Stimulated activated naive CD8-positive, alpha-beta T cell treated with anti-CD3 and anti-CD28 coated beads, Interleukin-15, Interleukin-2, amounts not matched to agents 100 ng/mL and 50 ng/mL, for 24 hours (primary cell): Measurements from ENCODE around the gene RESP18.

ENCODE experiments used
- H3K27ac Mint-ChIP-seq: one replicate; pipeline ENCODE4 v1.8.0; 2021; ENCODE audit warnings: mild to moderate bottlenecking, mixed read lengths
- H3K27me3 Mint-ChIP-seq: one replicate; pipeline ENCODE4 v1.8.0; 2021; ENCODE audit warnings: mixed read lengths
- H3K36me3 Mint-ChIP-seq: one replicate; pipeline ENCODE4 v1.8.0; 2021; ENCODE audit warnings: low read depth, mixed read lengths
- H3K4me1 Mint-ChIP-seq: one replicate; pipeline ENCODE4 v1.8.0; 2021; ENCODE audit warnings: low read depth, mixed read lengths
- H3K4me3 Mint-ChIP-seq: one replicate; pipeline ENCODE4 v1.8.0; 2021; ENCODE audit warnings: mild to moderate bottlenecking, mixed read lengths
- H3K9me3 Mint-ChIP-seq: one replicate; pipeline ENCODE4 v1.8.0; 2021; ENCODE audit warnings: mixed read lengths

The RESP18 gene

DNA sequence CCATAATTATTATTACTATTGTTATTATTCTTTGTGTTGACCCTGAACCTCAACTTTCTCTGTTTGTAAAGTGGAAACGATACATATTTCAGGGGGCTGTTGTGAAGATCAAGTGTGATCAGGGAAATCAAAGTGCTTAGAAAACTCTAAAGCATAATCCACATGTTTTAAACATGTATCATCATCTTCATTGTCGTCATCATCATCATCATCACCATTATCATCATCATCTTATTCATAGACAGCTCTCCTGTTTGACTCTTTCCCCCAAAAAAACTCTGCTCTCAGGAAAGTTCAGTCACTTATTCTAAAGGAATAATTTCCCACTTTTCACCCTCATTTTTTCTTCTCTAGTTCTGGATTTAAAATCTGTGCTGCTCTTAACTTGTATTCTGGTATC is 28.3 kb downstream of the RESP18 start:
- Mint-ChIP-seq H3K27ac (no peak overlapping the region), H3K36me3 (no peaks in the 10 kb centered on the region), H3K4me1 (no peaks in the 10 kb centered on the region), H3K27me3 (peaks cover 67% of the 10 kb centered on the region), H3K4me3 (no peak overlapping the region), H3K9me3 (no peaks in the 10 kb centered on the region)

DNA sequence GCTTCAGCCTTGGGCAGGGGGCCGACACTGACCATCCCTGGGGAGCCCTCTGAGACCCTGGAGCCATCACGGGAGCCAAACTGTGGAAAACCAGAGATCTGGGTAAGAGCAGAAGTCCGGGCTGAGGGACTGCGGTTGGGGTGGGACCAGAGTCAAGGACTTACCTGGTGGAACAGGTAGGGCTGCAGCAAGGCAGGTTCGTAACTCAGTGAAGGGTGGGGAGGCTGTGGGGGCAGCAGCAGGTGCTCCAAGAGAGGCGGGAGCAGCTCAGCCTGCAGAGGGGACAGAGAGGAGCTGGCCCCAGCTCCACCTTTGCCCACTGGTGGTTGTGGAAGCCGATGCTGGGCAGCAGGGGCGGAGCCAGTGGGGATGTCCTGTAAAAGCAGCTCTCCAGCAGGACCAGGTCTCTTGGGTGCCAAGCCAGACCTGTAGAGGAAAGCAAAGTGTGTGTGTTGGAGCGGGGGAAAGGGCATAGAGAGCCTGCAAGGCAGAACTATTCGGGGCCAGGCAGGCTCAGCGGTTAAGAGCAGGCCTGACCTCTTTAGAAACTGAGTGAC is 30.1 kb downstream of the RESP18 start:
- H3K36me3 Mint-ChIP-seq: no peaks in the 10 kb centered on the region
- H3K27me3 Mint-ChIP-seq: peaks cover 56% of the 10 kb centered on the region
- H3K4me1 Mint-ChIP-seq: peaks cover 6% of the 10 kb centered on the region
- no peak overlapping the region for H3K4me3 Mint-ChIP-seq
- no peaks in the 10 kb centered on the region for H3K9me3 Mint-ChIP-seq
- H3K27ac Mint-ChIP-seq: no peak overlapping the region

DNA sequence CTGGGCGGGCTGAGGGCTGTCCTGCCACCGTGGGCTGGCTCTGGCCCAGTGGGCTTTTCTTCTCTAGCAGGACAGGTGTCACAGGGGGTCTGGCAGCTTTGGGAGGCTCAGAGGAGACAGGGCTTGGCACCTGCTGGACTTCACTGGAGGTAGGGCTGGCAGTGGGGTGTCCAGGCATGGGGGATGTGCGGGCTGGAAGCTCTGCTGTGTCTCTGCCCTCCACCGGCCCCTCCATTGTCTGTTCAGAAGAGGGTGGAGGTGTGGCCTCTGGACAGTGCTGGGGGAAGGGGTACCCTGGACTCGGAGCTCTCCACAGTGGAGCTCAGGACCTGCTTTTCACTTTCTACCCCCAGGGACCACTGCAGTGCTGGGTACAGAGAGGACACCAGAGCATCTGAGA is 32.5 kb downstream of the RESP18 start:
- Mint-ChIP-seq H3K27me3 (peaks cover 36% of the 10 kb centered on the region), H3K36me3 (no peaks in the 10 kb centered on the region), H3K27ac (no peak overlapping the region), H3K4me3 (no peak overlapping the region), H3K4me1 (peaks cover 19% of the 10 kb centered on the region), H3K9me3 (no peaks in the 10 kb centered on the region)

DNA sequence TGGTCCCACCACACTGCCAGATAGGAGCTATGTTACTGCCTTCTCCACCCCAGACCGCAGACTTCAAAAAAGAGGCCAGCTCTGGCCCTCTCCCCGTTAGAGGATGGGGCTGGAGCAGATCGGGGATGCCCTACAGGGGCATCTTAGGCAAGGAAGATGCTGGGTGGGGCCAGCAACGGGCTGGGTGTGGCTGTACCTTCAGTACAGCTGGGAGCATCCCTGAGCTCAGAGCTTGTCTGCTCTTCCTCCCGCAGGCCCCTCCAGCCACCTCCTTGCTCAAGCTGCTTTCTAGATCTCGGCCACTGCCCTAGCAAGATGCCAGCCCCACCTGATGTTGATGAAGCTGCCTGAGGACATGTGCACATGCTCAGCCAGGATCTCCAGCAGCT is 33.2 kb downstream of the RESP18 start:
- peak overlapping the region; percentile 57 for H3K4me3 Mint-ChIP-seq
- H3K27me3 Mint-ChIP-seq: peaks cover 32% of the 10 kb centered on the region
- H3K27ac Mint-ChIP-seq: no peak overlapping the region
- H3K36me3 Mint-ChIP-seq: no peaks in the 10 kb centered on the region
- H3K4me1 Mint-ChIP-seq: peaks cover 22% of the 10 kb centered on the region
- no peaks in the 10 kb centered on the region for H3K9me3 Mint-ChIP-seq

DNA sequence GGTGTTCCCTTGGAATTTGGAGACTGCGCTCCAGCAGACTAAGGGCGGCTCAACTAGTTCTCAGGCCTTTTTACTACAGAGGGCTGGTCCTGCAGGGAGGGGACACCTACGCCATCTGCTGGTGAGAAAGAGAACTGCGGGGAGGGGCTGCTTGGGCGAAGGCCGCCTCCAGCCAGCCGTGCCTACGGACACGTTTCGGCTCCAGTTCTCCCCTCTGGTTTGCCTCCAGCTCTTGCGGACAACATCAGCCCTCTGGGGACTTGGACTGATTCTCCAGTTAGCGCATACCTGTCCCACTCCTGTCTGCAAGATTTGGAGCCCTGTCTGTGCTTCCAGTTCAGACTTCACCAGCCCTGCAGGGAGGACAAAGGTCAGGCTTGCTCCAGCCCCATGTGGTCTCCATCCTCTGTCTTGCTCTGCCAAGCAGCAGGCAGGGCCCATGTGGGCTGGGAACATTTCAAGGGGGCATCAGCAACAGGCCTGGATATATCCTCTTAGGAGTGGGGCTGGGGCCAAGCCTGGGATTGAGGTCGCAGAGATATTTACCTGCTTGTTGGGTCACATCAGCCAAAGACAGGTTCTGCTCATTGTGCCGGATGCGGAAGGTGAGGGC is 33.7 kb downstream of the RESP18 start:
- Mint-ChIP-seq H3K4me1 (peaks cover 27% of the 10 kb centered on the region), H3K27ac (no peak overlapping the region), H3K4me3 (peak overlapping the region; percentile 57), H3K9me3 (no peaks in the 10 kb centered on the region), H3K36me3 (no peaks in the 10 kb centered on the region), H3K27me3 (peaks cover 28% of the 10 kb centered on the region)

DNA sequence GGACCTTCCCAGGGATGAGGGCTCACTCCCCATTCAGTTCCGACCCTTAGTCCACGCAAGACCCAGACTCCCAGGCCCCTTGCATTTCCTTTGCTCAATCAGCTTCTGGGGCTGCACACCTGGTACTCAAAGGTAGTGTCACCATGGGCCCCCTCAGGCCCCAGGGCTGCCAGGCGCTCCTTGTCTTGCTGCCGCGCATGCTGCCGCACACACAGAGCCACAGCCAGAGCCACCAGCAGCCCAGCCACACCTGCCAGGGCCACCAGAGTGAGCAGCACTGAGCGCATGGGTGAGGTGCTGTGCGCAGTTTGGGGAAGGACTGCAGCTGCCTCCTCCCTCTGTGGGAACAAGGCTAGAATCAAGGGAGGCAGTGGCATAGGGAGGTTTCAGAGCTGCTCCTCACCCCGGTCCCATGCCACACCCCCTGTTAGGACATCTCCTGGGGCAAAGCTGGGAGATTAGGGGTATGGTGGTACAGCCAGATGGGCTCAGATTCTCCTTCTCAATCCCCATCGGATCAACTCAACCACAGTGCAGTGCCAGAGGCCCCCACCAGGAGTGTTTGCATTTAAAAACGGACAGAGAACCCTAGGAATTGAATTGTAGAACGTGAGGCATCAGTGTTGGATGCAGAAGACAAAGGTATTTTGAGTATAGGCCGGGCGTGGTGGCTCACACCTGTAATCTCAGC is 34.6 kb downstream of the RESP18 start:
- H3K9me3 Mint-ChIP-seq: no peaks in the 10 kb centered on the region
- H3K4me3 Mint-ChIP-seq: no peak overlapping the region
- no peak overlapping the region for H3K27ac Mint-ChIP-seq
- no peaks in the 10 kb centered on the region for H3K36me3 Mint-ChIP-seq
- peaks cover 22% of the 10 kb centered on the region for H3K27me3 Mint-ChIP-seq
- peaks cover 27% of the 10 kb centered on the region for H3K4me1 Mint-ChIP-seq

DNA sequence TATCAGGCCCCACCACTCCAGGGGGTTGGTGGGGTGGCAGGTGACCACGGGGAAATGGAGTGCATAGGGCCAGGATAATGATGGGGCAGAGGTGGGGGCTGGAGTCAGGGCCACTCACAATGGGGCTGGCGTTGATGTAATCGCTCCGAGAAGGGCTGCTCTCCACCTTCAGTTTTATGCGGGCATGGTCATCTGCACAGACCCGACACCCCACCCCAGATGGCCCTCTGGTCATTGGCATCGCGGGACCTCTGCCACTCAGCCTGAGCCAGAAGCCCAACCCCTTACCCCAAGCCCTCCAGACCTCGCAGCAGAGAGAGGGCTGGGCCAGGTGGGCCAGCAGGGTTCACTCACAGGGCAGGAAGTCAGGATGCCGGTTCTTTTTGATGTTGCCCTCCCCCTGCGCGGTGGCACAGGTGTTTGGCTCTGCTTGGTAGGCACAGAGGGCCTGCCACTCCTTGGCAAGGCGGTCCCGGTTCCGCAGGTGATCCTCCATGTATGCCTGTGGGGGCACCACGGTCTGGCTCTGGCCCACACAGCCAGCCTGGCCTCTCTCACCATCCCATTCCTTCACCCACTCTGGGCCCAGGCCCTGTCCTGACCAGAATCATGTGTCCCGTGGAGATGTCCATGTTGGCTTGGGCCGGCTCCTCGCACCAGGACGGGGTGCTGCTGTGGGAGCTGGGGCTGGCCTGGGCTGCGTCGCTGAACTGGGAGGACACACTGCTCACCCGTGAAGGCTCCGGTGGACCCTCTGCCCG is 35.7 kb downstream of the RESP18 start:
- Mint-ChIP-seq H3K36me3 (no peaks in the 10 kb centered on the region), H3K4me3 (no peak overlapping the region), H3K4me1 (peaks cover 27% of the 10 kb centered on the region), H3K27me3 (peaks cover 17% of the 10 kb centered on the region), H3K9me3 (no peaks in the 10 kb centered on the region), H3K27ac (no peak overlapping the region)

DNA sequence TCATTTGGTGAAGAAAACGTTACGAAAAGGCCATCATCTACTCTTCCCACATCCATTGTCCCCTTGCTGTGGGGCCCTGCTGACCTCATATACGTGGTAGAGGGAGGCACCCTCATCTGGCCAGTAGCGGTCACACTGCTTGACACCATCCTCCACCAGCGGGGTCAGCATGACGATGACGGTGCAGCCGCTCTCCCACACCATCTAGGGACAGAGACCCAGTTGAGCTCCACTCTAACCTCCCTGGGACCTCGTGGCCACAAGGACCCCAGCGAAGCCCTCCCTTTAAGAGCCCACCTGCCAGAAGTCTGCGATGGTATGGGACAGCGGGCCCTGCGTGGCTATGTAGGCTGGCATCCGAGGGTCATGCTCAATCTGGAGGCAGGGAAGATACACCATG is 36.4 kb downstream of the RESP18 start:
- H3K4me3 Mint-ChIP-seq: no peak overlapping the region
- no peaks in the 10 kb centered on the region for H3K9me3 Mint-ChIP-seq
- peaks cover 27% of the 10 kb centered on the region for H3K4me1 Mint-ChIP-seq
- H3K27ac Mint-ChIP-seq: no peak overlapping the region
- peaks cover 11% of the 10 kb centered on the region for H3K27me3 Mint-ChIP-seq
- no peaks in the 10 kb centered on the region for H3K36me3 Mint-ChIP-seq

DNA sequence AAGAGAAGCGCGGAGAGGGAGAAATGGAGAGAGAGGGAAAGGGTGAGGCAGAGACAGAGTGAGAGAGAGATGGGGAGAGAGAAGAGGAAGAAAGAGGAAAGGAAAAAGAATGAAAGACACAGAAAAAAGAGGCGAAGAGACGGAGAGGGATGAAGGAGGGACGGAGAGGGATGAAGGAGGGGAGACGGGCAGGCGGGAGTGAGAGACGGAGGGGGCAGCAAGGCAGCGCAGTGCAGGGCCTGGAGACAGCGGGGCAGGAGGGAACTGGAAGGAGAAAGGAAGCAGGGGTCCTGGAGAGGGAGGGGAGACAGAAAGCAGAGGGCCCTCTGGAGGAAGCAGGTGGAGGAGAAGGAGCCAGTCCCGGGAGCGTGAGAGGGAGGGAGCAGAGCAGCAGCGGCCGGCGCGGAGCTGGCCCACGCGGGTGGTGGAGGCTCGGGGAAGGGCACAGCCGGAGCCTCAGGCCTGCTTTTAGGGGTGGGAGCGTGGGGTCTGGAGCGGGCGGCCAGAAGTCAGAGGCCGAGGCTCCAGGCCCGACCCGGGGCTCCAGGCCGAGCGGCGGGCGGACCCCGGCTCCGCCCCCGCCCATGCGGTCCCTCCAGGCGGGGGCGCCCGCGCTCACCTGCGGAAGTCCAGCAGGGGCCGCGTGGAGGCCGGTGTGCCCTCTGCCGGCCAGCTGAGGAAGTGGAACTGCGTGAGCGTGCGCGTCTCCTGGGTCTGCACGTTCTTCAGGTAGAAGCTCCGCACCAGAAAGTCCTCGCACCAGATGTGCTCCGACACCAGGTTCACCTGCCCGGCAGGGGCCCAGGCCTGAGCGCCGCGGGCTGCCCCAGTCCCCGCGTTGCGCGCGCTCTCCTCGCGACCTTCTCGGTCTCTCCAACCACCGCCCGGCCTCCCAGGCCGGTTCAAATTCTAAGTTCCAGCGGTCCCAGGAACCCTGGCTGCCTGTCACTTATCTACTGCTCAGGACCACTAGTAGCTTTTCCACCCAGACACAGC is 37.9 kb downstream of the RESP18 start:
- Mint-ChIP-seq H3K9me3 (no peaks in the 10 kb centered on the region), H3K36me3 (no peaks in the 10 kb centered on the region), H3K4me3 (peak overlapping the region; percentile 73), H3K27me3 (no peaks in the 10 kb centered on the region), H3K4me1 (peaks cover 27% of the 10 kb centered on the region), H3K27ac (peak overlapping the region; percentile 88)

DNA sequence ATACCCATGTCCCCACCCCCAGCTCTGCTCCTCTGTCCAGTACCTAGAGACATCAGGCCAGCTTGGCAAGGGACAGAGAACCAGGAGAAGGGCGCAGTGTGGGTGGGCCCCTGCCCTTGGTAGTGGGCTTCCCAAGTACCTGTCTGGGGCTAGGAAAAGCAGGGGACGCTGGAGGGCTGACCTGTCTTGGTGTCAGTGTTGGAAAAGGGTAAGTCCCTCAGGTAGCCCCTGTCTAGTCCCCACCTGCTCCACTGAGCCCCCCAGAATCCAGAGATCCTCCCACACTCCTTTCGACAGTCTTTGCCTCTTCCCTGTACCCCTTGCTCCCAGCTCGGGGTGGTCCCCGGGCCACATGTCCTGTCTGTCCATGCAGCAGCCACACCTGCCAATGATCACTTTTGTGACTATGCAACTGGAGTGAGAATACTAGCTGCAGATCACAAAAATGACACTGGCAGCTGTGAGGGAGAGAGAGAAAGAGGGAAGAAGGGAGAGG is 38.8 kb downstream of the RESP18 start:
- H3K36me3 Mint-ChIP-seq: no peaks in the 10 kb centered on the region
- H3K27me3 Mint-ChIP-seq: no peaks in the 10 kb centered on the region
- no peaks in the 10 kb centered on the region for H3K9me3 Mint-ChIP-seq
- H3K4me1 Mint-ChIP-seq: peaks cover 25% of the 10 kb centered on the region
- peak overlapping the region; percentile 73 for H3K4me3 Mint-ChIP-seq
- H3K27ac Mint-ChIP-seq: peak overlapping the region; percentile 88

DNA sequence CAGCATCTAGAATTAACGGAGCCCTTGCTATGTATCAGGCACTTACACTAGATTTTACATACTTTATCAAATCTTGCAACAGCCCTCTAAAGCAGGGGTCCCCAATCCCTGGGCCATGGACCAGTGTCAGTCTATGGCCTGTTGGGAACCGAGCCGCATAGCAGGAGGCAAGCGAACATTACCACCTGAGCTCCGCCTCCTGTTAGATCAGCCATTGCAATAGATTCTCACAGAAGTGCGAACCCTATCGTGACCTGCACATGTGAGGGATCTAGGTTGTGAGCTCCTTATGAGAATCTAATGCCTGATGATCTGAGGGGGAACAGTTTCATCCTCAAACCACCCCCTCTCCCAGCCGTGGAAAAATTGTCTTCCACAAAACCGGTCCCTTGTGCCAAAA is 39.9 kb downstream of the RESP18 start:
- Mint-ChIP-seq H3K9me3 (no peaks in the 10 kb centered on the region), H3K27me3 (no peaks in the 10 kb centered on the region), H3K27ac (no peak overlapping the region), H3K4me1 (peaks cover 22% of the 10 kb centered on the region), H3K4me3 (no peak overlapping the region), H3K36me3 (no peaks in the 10 kb centered on the region)

DNA sequence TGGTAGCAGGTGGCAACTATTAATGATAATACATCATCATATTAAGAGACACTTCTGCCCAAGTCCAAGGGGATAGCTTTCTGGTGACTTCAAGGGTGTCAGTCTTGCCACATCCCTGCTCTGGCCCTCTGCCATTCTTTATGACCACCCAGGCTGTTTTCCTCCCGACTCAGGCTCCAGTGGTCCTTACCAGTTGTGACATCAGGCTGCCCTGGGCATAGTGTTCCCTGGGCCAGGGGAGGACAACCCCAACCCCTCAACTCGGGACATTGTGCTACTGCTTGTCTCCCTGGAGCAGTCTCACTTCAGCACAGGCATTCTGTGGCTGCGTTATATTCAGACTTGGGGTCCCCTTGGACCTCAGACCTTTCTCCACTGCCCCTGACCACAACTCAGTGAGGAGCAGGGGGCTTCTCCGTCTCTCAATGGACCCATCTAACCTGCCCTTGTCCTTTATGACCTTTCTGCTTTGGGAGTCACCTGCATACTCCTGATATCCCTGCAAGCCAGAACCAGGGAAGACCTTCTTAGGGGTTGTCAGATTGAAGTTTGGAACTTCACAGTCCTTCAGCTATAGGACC is 40.5 kb downstream of the RESP18 start:
- H3K4me1 Mint-ChIP-seq: peaks cover 22% of the 10 kb centered on the region
- H3K36me3 Mint-ChIP-seq: no peaks in the 10 kb centered on the region
- H3K4me3 Mint-ChIP-seq: no peak overlapping the region
- H3K9me3 Mint-ChIP-seq: no peaks in the 10 kb centered on the region
- H3K27ac Mint-ChIP-seq: no peak overlapping the region
- H3K27me3 Mint-ChIP-seq: no peaks in the 10 kb centered on the region

DNA sequence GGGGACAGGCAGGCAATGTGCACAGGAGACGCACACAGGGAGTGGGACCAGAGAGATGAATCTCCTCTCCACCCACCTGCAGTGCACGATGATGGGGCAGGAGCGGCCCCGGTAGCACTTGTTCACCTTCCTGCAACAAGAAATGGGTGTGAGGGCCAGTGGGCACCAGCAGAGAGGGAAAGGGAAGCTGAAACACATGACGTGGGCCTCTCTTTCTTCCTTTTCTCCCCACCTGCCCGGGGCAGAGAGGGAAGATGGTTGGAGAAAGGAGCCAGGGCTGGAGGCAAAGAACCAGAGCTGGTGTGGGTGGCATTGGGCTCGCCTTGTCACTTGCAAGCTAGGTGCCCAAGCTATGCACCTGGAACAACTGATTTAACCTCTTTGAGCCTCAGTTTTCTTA is 41.1 kb downstream of the RESP18 start:
- no peaks in the 10 kb centered on the region for H3K27me3 Mint-ChIP-seq
- H3K4me1 Mint-ChIP-seq: peaks cover 22% of the 10 kb centered on the region
- no peak overlapping the region for H3K27ac Mint-ChIP-seq
- H3K9me3 Mint-ChIP-seq: no peaks in the 10 kb centered on the region
- no peaks in the 10 kb centered on the region for H3K36me3 Mint-ChIP-seq
- no peak overlapping the region for H3K4me3 Mint-ChIP-seq
